Activated B cell treated with CpG ODN at 0.5 μM for 24 hours (primary cell): Measurements from ENCODE around the gene DLGAP3. TPM values are rescaled to one million over a fixed set of nuclear protein-coding genes. Genes with fewer than 3 reads are reported as not detected.

Experiments
- ATAC-seq: fragments of 200-7000 bp; cut with Tn5 transposase; one replicate; pipeline ENCODE4 v1.10.0; 2021; ENCODE audit warnings: low read depth, mild to moderate bottlenecking, moderate library complexity
- CTCF ChIA-PET: fragments of 350-600 bp; sonication (Branson Sonifier 250); formaldehyde crosslinking; loops from one replicate; lab custom pipeline; 2021; ENCODE audit warnings: antibody characterized with exemption; lab: Charles Lee
- POLR2A ChIA-PET: fragments of 350-600 bp; sonication (Branson Sonifier 250); formaldehyde crosslinking; loops from one replicate; lab custom pipeline; 2021; ENCODE audit warnings: antibody characterized with exemption; lab: Charles Lee
- DNase-seq: peaks from one replicate; pipeline ENCODE4 v3.0.0; 2022
- H3K27ac Mint-ChIP-seq: one replicate; pipeline ENCODE4 v1.8.0; 2020; ENCODE audit warnings: mixed read lengths
- H3K27me3 Mint-ChIP-seq: one replicate; pipeline ENCODE4 v1.8.0; 2021; ENCODE audit warnings: mixed read lengths
- H3K36me3 Mint-ChIP-seq: one replicate; pipeline ENCODE4 v1.8.0; 2021; ENCODE audit warnings: low read depth, mixed read lengths
- H3K4me1 Mint-ChIP-seq: one replicate; pipeline ENCODE4 v1.8.0; 2021; ENCODE audit warnings: mixed read lengths
- H3K4me3 Mint-ChIP-seq: one replicate; pipeline ENCODE4 v1.8.0; 2020; ENCODE audit warnings: mild to moderate bottlenecking, mixed read lengths
- H3K9me3 Mint-ChIP-seq: one replicate; pipeline ENCODE4 v1.8.0; 2020; ENCODE audit warnings: mixed read lengths
- intact Hi-C: fragments of 100-400 bp; cut with micrococcal nuclease; formaldehyde crosslinking; loops from one replicate; pipeline ENCODE4 v1.15.1; 2024
- total RNA-seq: library from RNA; stranded (reverse); gene quantifications from 2 replicates; pipeline ENCODE4 v1.2.3, GENCODE V29; 2022
- TF ChIP-seq, protein P1 (sequence below): fragments of 200-600 bp; IDR thresholded peaks from one replicate; pipeline ENCODE4 v1.8.0; 2022; ENCODE audit warnings: antibody characterized with exemption, mild to moderate bottlenecking

The DLGAP3 gene
- total RNA-seq, 1 donor from 2014 or later: 6.0 TPM

DNA sequence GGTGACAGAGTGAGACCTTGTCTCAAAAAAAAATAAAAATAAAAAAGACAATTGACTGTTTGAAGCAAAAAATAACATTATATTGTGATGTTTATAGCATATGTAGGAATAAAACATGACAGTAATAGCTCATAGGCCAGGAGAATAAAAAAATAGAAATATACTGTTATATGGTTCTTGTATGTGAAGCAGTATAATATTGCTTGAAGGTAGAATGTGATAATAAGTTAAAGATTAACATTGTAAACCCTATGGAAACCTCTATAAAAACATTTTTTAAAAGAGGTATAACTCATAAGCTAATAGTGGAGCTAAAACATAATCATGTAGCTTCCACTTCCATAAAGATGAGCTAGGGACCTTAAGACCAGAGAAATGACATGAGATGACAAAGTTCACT is 113.1 kb downstream of the DLGAP3 start:
- TF ChIP-seq, protein P1, sequence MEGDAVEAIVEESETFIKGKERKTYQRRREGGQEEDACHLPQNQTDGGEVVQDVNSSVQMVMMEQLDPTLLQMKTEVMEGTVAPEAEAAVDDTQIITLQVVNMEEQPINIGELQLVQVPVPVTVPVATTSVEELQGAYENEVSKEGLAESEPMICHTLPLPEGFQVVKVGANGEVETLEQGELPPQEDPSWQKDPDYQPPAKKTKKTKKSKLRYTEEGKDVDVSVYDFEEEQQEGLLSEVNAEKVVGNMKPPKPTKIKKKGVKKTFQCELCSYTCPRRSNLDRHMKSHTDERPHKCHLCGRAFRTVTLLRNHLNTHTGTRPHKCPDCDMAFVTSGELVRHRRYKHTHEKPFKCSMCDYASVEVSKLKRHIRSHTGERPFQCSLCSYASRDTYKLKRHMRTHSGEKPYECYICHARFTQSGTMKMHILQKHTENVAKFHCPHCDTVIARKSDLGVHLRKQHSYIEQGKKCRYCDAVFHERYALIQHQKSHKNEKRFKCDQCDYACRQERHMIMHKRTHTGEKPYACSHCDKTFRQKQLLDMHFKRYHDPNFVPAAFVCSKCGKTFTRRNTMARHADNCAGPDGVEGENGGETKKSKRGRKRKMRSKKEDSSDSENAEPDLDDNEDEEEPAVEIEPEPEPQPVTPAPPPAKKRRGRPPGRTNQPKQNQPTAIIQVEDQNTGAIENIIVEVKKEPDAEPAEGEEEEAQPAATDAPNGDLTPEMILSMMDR: no peak
- H3K9me3 Mint-ChIP-seq: no peaks in the 10 kb centered on the region
- ATAC-seq (no peak), DNase-seq (no peak)
- intact Hi-C loops: no loop called here
- no peaks in the 10 kb centered on the region for H3K27me3 Mint-ChIP-seq
- H3K36me3 Mint-ChIP-seq: no peaks in the 10 kb centered on the region
- H3K4me1 Mint-ChIP-seq: no peaks in the 10 kb centered on the region
- H3K27ac Mint-ChIP-seq: no peak overlapping the region
- CTCF ChIA-PET: no interaction called here
- POLR2A ChIA-PET: no interaction called here
- H3K4me3 Mint-ChIP-seq: no peak overlapping the region

Other genes with a start within 250 kb of the DLGAP3 start
- gene GJB5, start 174.6 kb downstream of the DLGAP3 start, total RNA-seq: not detected in 2 replicates
- not detected in 2 replicates for gene GJB4, start 169.9 kb downstream of the DLGAP3 start, total RNA-seq
- not detected in 2 replicates for gene GJB3, start 148.4 kb downstream of the DLGAP3 start, total RNA-seq
- gene GJA4, start 136.7 kb downstream of the DLGAP3 start, total RNA-seq: not detected in 2 replicates
- 45.9 and 46.3 TPM in 2 replicates for gene SMIM12, start 69.9 kb downstream of the DLGAP3 start, total RNA-seq
- 16.7 and 20.0 TPM in 2 replicates for gene TMEM35B, start 55.7 kb upstream of the DLGAP3 start, total RNA-seq
- 34.7 and 41.6 TPM in 2 replicates for gene ZMYM6, start 102.3 kb upstream of the DLGAP3 start, total RNA-seq
- 7.4 and 9.0 TPM in 2 replicates for gene ZMYM1, start 149.7 kb upstream of the DLGAP3 start, total RNA-seq